GM21515 (cell line): ENCODE data around the gene NID2.

ENCODE experiments used
- ATAC-seq: cut with Tn5 transposase; IDR thresholded peaks from one replicate; pipeline ENCODE4 v1.9.1; 2021; ENCODE audit not compliant: unreplicated experiment

The NID2 gene

GRCh38 chr14:52029881-52030280, 39.0 kb downstream of the NID2 start:
- no peak for ATAC-seq

DNA sequence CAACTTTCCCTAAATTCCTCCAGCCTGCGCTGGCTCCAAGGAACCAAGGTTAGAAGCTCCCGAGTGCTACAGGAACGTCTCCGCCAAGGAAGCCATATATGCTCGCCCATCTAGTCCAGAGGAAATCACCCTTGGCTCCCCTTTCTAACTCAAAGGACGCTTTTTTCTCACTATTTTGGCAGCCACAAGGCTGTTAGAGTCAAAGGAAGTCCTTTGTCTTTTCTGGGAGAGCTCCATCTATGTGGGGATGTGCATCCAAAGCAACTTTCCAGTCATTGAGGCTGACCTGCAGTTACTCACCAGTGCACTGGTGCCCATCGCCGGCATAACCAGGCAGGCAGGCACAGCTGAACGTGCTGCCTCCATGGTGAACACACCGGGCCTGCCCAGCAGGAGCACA, 42.0 kb downstream of the NID2 start:
- ATAC-seq: no peak

DNA sequence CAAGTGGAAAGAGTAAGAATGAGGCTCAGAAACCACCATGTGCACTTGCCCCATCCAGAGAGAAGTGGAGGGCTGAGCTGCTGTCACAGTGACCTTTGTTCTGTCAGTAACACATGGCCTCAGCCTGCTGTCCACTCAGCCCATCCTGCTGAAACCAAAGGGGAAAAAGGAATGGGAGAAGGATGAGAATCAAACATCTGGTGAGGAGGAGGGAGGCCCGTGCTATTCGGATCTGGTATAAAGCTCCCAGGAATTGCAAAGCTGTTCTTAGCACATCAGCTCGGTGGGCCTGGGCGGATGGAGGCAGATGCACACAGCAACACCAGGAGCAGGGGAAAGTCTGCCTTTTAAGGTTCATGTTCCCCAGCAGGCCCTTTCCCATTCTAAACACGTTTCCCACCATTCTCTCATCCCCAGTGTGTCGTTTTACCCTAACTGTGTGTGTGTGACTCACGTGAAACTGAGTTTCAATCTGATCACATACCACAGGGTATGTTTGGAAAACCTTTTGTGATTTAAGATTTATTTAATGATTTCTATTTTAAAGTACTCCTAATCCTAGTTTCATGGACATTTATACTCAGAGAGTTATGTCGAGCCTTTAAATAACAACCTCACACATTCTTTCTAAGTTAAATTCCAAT, 42.7 kb downstream of the NID2 start:
- no peak for ATAC-seq

- no peak for ATAC-seq
These were observed 43.5 kb downstream of the NID2 start for GRCh38 chr14:52025310-52025709.

- no peak for ATAC-seq
These were observed 45.3 kb downstream of the NID2 start for GRCh38 chr14:52023518-52023917.

DNA sequence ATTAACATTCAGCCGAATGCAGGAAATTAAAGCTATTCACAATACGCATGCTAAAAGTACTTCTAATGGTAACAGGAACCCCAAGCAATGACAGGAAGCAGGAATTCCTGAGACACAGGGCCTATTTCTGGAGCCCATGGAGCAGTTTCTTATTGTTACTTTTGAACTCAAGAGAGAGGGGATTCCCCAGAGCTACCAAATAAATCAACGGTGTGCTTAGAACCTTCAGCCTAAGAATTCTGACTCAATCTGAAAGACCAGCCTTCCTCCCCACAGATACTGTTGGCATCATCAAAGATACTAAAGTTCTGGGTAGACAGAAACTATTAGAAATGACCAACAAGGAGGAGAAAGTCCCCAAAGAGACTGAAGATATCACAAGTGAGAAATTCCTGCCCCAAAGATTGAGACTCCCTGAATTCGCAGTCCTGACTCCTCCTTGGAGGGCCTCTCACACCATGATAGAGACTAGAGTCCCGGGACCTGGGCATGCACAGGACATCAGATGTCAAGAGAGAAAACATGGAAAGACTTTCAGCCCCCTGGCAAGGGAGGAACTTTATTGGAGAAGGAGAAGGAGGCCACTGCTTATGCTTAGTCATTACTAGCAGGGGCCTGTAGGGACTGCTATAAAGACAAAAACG, 46.8 kb downstream of the NID2 start:
- no peak for ATAC-seq

GRCh38 chr14:52020866-52021717, 47.8 kb downstream of the NID2 start:
- no peak for ATAC-seq

DNA sequence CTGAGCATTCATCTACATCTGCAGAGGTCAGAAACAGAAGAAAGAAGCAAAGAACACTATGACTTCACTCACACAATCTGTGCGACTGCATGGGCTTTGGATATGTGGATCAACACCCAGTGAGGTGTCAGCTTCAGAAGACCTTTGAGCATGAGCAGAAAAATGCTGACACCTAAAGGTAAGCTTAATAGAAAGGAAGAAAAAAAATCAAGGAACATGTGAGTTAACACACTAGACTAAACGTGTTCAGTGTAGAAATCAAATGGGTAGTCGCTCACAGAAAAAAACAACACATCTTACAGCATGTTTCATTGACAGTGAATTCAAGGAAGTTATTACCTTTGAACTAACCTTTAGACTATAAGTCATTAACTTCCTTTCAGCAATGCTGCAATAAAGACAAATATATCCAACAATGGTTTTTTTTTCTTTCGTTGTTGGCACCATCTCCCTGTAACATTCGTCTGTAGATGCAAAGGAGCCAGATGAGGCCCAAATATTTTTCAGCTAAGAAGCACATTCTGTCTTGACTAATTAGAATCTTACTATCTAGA, 48.6 kb downstream of the NID2 start:
- no peak for ATAC-seq

DNA sequence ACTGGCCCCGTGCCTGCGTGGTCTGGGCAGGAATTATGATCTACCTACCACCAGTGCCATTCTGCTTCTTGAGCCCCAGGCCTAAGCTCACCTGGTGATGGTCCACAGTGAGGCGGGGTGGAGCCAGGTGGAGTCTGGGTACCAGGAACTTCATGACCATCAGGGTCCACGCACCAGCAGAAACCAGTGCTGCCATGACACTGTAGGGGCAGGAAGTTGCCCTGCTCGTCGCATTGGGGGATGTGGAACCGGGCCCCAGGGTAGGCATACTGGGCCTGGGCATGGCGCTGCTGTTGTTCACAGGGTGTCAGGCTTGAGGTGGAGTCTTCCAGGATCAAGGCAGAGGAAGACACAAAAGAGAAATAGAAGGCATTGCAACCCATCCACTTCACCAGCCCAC, 49.9 kb downstream of the NID2 start:
- ATAC-seq: no peak

DNA sequence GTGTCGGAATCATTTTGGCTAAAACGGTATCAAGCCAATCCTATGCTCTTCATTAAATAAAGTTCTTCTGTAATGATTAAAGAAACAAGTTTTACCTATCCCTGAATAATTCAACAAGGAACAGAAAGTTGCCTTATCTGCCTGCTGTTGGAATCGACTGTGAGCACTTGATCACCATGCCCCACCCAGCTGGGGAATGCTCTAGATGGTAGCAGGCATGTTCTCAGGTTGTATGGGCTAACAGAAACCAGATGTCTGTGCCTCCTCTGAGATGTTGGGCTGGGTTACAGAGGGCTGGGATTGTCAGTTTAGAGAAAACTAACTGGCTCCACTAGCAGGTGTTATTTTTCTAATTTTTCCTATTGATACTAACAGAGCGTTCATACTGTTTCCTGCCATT, 50.6 kb downstream of the NID2 start:
- ATAC-seq: no peak

DNA sequence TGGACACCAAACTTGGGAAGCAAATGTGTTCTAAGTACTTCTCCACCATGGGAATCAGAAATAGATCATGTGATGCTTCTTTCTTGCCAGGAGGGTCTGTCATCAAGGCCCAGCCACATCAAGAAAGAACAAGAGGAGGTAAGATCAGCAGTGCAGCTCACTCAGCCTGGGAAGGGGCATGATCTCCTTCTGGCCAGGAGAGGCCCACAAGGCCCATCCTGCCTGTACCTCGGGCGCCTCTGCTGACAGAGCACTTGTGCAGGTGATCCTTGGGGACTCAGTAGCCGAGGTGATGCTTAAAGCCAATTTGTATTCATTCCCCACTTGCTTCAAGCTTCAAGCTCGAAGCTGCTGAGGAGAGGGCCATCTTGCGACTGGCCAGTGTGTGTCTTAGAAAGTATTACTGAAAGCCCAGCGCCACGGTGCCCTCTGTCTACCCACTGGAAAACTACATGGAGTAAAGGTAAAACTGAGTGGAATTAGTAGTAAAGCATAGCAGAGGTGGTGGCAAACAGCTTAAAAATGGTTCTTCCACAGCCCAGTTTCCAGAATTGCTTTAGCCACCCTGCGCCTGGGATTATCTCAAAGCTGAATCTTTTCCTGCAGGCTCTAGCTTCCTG, 53.3 kb downstream of the NID2 start:
- no peak for ATAC-seq

DNA sequence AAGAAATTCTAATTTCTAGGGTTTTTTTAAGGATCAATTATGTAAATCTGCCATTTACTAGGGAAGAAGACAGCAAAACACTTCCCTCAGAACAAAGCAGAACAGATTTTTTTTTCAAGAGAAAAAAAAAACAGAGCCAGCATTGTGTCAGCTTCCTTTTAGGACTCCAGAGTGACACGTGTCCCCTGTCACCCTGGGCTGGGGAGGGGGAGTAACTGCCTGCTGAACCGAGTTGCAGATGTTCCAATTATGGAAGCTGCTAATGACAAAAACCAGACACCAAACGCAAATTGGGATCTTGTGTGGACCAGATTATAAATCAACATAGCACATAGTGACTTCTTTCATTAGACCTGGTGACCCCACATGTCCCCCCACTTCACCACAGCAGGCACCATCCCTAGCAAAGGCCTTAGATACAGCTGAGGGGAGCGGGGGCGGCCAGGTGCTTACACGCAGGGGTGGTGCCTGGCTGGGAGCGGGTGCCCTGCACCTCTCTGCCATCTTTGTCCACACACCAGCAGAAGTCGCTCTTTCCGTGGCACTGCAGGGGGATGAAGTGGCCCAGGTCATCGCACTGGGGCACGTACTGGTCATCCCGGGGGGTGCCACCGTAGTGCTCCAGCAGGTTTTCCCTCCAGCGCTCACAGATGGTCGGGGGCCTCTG, 54.1 kb downstream of the NID2 start:
- ATAC-seq: no peak

DNA sequence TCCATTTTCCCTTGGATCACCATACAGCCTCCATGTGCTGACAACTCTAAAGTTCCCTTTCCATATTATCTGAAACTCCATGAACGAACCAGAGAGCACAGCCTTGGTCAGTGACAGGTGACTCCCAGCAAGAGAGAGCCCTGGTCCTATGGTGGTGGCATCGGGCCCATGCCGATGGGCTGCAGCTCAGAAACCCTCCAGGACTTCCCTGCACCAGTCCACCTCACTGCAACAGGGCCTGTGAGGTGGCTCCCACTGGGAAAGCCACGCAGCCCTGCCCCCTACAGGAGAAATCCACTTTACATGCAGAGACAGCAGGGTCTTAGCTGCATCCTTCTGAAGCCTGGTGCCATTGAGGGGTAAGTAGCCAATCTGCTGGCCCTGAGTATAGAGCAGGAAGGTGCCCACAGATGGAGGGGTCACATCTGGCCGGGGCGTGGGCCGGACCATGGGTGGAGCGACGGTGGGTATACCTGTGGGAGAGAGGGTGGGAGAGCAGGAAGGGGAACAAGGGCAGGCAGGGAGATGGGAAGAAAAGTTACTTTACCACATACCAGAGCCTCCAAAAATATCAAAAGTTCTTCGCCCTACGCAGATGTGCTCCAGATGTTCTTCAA, 54.8 kb downstream of the NID2 start:
- ATAC-seq: no peak

GRCh38 chr14:52012635-52013034, 56.2 kb downstream of the NID2 start:
- ATAC-seq: no peak

DNA sequence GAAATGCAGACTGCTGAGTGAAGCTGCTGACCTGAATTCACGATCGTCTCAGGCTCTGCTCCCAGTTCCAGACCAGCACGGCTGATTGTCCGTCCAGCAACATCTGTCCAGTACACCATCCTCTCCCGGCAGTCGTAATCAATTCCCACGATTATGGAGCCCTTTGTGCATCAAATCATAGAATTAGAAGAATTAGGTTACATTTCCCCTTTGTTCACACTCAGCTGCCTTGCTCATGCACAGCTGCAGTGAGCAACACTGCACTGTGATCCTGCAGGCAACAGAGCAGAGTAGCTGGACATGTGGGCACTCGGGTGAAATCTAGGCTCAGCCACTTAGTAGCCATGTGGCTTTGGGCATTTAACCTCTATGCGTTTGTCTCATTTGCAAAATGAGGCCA, 57.3 kb downstream of the NID2 start:
- ATAC-seq: no peak

GRCh38 chr14:52010173-52010693, 58.6 kb downstream of the NID2 start:
- no peak for ATAC-seq

DNA sequence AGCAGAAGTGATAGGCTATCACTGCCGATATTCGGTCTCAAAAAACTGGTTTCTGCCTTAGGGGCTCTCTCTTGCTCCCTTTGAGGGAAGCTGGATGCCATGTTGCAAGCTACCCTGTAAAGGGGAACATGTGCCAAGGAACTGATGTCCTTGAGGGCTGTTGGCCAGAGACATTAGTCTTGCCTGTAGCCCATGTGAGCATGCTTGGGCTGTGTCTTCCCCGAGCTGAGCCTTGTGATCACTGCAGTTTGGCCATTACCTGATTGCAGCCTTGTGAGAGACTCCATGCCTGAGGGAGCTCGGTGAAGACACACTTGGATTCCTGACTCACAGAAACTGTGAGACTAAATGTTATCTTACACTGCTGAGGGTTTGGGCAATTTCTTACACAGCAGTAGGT, 60.7 kb downstream of the NID2 start:
- no peak for ATAC-seq

- ATAC-seq: no peak
These were observed 61.2 kb downstream of the NID2 start for GRCh38 chr14:52007637-52008036.

DNA sequence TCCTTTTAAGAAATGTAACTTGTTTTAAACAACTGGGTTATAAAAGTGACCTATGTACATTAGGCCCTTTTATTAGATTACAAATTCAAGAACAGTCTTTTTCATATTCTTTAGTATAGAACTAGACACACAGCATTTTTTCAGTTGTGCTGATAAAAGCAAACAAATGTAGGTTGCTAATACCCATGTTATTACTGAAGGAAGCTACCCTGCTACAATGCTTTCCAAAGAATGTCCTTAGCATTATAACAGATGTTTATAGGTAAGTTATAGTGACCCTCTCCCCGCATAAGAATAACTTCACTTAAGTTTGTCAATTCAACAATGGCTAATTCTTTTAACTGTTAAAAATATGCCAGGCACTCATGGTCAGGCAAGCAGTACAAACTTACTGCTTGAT, 61.6 kb downstream of the NID2 start:
- no peak for ATAC-seq

DNA sequence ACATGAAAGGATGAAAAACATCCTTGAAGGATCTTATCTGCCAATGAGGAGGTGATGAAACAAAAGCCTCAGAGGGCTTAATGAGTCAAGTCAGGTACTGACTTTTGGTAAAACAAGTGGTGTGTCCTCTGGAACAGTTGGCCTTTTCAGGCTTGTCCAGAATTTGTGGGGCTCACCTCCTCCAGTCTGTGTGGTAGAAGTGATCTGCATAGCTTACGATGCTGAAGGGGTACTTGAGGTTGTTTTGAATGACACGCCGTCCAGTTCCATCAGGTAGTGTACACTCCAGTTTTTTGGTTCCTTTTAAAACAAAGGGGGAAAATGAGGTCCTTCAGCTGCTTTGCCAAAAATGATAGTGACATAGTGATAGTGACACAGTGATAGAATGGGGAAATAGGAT, 62.5 kb downstream of the NID2 start:
- no peak for ATAC-seq
